Muscle of back (tissue), 11 donors: ENCODE data around the gene KLHDC3. TPM values are rescaled to one million over a fixed set of nuclear protein-coding genes. Genes with fewer than 3 reads are reported as not detected.
"Not testable (repeated sequence)": the region's sequence is repeated elsewhere in the genome, so short reads cannot be mapped to it uniquely, and the experiment has no call there.

ENCODE experiments used
- DNase-seq, 3 donors: peaks; one replicate each; pipeline versions ENCODE4 v3.0.0 to v3.0.0-alpha.2; 2013
- polyA plus RNA-seq, 10 donors: library from polyadenylated mRNA; unstranded; fragments of 120-200 nt; gene quantifications; one replicate each; pipeline ENCODE4 v1.2.1, GENCODE V29; 2013; ENCODE audit not compliant: insufficient read length in 10 of 10

The KLHDC3 gene
- polyA plus RNA-seq, 10 donors: 157 to 208 (median 190) TPM

DNA sequence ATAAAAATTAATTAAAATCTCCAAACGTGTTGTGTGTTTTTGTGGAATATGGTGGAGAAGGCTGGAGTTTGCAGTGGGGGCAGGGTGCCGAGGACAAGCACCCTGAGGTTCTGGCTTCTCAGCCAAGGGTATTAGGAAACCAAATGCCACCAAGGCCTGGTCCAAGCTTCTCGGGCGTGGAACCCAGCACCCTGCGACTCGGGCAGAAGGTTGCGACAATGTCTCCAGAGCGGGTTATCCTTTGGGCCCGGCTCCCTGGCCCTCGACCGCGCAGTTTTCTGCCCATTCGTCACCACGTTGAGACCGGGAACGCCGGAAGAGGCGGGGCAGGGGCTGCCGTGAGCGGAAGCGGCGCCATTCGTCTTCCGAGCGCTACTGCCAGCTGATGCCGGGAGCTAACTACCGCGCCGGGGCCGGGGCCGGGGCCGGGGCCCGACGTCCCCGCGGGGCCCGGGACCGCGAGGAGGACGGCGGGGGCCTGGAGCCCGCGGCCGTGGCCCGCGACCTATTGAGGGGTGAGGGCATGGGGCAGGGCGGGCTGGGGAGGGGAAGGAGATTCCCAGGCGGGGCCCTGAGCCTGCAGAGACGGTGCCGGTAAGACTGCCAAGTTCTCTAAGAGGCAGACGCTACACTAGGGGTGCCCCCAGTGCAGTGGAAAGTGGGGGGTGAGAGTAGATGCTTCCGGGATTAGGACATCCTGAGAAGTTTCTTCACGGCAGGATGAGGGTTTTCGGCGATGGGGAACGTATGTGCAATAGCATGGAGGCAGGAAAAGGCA lies 7.4 kb downstream of the KLHDC3 start, which contains the start of gene RRP36:
Gene RRP36, plus strand, starts transcription at position 354 of the 778 bp plus-strand sequence. Its CDS starts 32 bp downstream, at position 386.
- peak; percentile 71 to 92 (median 79) for DNase-seq

GRCh38 chr6:43024436-43024835 lies 10.4 kb downstream of the KLHDC3 start:
- no peak for DNase-seq

DNA sequence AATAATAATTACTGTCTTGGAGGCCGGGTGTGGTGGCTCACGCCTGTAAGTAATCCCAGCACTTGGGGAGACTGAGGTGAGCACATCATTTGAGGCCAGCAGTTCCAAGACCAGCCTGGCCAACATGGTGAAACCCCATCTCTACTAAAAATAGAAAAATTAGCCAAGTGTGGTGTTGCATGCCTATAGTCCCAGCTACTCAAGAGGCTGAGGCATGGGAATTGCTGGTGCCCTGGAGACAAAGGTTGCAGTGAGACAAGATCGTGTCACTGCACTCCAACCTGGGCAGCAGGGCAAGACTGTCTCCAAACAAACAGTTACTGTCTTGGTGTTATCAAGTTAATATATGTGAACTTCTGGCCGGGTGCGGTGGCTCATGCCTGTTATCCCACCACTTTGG lies 12.3 kb downstream of the KLHDC3 start:
- DNase-seq: no peak

GRCh38 chr6:43029120-43029519 lies 15.1 kb downstream of the KLHDC3 start:
- no peak for DNase-seq

GRCh38 chr6:43032326-43032725 lies 18.3 kb downstream of the KLHDC3 start:
- no peak for DNase-seq

DNA sequence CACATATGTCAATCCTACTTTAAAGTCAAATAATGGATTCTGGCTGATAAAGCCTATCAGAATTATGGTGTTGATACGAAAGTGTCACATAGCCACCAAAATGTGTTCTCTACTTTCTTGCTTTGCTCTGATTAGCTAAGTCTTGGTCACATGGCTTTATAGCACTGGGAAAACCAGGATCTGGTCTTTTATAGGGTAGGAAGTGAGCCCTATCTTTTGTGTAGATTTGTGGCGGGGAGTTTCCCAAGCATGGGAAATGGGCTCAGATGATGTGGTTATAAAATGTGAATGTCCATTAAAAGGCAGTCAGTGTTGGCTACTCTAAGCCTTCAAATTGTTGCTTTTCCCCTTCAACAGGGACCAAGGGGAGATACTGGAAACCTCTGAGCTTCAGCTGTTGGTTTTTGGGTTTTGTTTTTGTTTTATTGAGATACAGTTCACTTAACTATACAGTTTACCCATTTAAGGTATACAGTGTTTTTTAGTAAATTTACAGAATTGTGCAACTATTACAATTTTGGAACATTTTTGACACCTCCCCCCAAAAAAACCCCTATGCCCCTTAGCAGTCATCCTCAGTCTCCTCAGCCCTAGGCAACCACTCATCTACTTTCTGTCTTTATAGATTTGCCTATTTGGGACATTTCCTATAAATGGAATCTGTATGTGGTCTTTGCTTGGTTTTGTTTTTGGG lies 19.6 kb downstream of the KLHDC3 start:
- no peak for DNase-seq

- no peak for DNase-seq
These were observed 20.1 kb downstream of the KLHDC3 start for GRCh38 chr6:43034190-43034525.

GRCh38 chr6:43035495-43036194 lies 21.6 kb downstream of the KLHDC3 start:
- DNase-seq: no peak

GRCh38 chr6:43036712-43037111 lies 22.7 kb downstream of the KLHDC3 start:
- no peak for DNase-seq

DNA sequence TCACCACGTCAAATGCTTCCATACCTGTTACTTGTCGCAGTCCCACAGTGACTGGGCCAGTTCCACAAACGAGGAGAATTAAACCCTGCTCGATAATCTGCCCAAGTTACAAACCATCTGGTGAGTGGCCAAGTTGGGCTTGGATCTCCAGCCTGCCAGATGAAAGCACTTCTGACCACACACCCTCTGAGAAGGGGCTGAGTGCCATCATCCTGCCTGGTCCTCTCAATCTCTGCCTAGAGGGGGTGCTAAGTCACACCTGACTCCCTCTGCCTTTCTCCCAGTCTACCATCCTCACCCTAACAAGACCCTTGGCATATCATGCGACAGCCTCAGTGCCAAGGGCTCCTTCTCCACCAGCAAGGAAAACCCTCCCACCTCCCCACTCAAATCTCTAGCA lies 23.1 kb downstream of the KLHDC3 start:
- no peak for DNase-seq

DNA sequence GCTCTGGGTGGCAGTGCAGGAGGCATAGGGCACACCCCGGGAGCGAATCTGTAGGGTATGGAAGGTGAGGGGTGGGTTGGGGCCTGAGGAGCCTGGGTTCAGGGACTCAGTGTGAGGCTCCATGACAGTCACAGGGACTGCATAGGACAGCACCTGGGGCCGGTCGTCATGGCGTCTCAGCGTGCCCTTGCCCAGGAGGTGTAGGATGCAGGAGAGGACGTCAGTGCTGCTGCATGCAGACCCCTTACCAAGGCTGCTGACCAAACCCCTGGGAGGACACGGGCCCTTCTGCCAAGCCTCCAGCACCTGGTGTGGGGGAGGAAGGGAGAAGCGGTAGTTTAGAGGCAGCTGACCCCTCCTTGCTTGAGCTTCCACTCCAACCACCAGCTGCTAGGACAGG lies 23.7 kb downstream of the KLHDC3 start:
- no peak for DNase-seq

DNA sequence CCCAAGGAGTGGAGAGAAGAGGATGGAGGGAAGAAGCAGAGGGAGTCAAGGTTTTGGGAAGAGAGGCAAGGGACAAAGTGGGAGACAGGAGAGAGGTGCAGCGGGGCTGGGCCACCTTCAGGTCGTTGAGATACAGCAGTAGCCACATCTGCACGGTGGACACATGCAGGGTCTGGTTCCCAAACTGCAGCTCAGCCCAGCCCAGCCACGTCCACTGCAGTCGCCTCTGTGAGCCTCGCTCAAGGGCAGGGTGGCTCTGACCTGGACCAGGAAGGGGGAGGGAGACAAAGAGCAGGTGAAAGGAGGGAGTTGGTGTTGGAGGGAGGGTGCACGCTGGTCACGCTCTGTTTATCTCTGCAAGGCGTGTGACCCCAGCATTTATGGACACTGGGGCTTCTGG lies 24.7 kb downstream of the KLHDC3 start:
- no peak for DNase-seq

DNA sequence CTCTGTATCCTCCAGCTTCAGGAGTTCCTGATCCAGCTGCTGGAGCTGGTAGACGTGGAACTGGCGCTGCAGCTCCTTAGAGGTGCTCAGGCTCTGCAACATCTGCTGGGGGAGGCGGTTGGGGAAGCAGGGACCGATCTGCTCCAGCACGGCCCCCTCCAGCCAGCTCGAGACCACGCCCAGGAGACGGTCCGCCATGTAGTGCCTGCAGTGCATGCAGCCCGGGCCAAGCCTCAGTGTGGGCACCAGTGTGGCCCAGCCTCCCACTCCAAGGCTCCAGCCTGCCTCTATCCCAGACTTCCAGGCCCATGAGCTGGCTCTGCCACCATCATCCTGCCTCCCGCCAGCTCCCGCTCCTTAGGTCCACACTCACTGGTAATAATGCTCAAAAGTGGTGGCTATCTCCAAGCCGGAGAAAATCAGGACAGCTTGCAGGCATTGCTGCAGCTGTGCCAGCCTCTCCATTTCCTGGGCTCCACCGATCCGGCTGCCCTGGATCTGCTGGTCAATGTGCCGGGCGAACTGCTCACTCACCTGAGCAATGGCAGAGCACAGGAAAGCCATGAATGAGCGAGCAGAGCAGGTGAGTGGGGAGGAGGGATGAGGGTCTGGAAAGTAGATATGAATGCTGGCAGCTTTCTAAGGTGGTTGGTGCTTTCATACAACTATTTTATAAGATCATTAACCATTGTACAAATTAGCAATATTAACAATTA lies 26.7 kb downstream of the KLHDC3 start:
- no peak for DNase-seq

DNA sequence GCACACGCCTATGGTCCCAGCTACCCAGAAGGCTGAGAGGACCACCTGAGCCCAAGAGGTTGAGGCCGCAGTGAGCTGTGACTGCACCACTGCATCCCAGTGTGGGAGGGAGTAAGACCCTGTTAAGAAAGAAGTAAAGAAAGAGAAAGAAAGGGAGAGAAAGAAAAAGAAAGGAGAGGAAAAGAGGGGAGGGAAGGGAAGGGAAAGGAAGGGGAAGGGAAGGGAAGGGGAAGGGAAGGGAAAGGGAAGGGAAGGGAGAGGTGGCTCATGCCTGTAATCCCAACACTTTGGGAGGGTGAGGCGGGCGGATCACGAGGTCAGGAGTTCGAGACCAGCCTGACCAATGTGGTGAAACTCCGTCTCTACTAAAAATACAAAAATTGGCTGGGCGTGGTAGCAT lies 27.4 kb downstream of the KLHDC3 start:
- DNase-seq: not testable (repeated sequence)

- DNase-seq: no peak
These were observed 29.3 kb downstream of the KLHDC3 start for GRCh38 chr6:43043310-43043709.

DNA sequence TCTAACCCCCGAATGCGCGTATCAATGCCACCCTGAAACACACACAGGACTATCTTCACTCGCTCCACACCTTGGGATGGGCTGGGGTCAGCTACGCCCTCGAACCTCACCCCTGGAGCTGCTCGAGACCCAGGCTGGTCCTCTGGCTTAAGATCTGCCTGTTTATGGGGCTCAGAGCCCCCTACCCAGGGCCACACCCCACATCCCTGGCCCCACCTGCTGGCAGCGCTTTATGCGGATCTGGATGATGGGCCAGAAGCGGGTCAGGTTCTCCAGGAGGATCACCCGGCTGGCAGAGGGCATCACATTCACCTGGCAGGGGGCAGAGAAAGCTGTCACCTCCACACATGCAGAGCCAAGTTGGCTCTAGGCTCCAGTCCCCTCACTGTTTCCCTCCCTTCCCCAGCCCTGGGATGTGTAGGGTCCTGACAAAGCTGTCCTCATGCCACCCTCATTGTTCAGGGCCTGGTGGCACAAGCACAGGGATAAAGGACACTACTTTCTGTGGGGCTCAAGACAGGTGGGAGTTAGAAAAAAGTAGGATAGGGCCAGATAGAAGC lies 31.4 kb downstream of the KLHDC3 start:
- DNase-seq: no peak

DNA sequence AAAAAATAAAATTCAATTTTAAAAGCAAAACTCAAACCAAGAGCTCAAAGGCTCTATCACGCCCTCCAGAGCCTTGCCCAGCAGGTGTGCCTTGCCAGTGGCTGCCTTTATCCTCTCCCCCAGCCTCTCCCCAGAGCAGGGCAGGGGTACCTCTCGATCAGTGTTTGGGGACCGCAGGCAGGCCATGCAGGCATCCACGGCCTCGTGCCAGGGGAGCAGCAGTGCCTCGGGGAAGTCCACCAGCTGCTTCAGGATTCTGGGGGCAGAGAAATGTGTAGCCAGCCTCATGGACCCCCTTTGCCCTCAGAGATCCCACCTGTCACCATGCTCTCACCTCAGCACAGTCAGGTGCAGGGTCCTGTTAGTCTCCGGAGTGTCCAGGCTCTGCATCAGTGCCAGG lies 33.9 kb downstream of the KLHDC3 start:
- no peak for DNase-seq

- DNase-seq: no peak
These were observed 36.9 kb downstream of the KLHDC3 start for GRCh38 chr6:43050981-43051380.

- DNase-seq: peak in 1 of 3 donors; percentile 13
These were observed 38.3 kb downstream of the KLHDC3 start for GRCh38 chr6:43052225-43052841.

DNA sequence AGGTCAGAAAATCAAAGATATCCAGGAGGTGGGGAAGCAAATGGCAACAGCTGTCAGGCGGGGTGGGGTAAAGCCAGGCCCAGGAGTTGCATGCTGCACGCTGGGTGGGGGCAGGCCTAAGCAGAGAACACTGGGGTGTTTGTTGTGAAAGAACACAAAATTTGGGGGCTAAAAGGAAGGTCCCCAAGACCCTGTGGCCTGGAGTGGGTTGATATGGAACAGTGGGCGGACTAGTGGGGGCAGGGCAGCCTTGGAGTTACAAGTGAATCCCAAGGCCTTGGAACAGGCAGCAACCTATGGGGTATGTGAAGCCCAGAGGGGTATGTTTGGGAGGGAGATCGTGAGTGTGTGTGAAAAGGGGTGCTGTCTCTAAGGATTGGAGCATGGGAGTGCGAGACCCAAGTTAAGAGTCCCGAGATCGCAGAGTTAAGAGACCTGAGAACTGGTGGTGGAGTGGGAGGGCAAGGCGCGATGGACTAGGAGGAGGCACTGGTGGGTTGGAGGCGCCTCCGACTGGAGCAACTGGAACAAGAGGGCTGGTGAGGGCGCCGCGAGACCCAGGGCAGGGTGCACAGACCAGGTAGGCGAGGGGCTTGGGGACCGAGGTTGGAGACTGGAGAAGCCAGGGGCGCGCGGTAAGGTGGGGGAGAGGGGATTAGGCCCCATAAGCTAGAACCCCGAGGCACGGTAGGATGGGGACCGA lies 38.9 kb downstream of the KLHDC3 start:
- DNase-seq: peak; percentile 31 to 83 (median 52)
